HT-29 (cell line): ENCODE measurements around the gene ACSM6. TPM values are rescaled to one million over a fixed set of nuclear protein-coding genes. Genes with fewer than 3 reads are reported as not detected.
"Not testable (repeated sequence)": the region's sequence is repeated elsewhere in the genome, so short reads cannot be mapped to it uniquely, and the experiment has no call there.

Source experiments
- DNase-seq: peaks from one replicate; pipeline ENCODE4 v3.0.0-alpha.2; 2015; ENCODE audit warnings: low spot score
- total RNA-seq: library from RNA; depleted of rRNA; stranded (reverse); fragments of >200 nt; shearing (Covaris generic); gene quantifications from 2 replicates; pipeline ENCODE4 v1.2.3, GENCODE V29; 2014

Gene ACSM6
- total RNA-seq, 1 experiment from 2014 or later, result not detected

DNA sequence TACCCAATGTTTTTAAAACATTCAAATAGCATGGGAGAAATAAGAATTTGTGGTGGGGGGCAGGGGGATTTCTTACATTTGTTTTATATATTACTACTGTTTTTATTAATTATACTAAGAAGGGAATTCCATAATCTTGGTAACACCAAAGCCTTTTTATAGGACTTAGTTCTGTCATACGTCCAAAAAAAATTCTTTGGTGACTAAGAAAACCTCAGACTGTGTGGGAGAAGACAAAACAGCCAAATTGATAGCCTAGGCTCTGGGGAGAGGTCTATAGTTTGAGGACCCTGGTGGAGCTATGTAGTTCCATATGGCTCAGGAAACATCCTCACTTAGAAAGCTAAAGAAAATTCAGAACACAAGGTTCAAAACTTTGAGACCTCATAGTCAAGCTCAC, 23.4 kb downstream of the ACSM6 start:
- no peak for DNase-seq

DNA sequence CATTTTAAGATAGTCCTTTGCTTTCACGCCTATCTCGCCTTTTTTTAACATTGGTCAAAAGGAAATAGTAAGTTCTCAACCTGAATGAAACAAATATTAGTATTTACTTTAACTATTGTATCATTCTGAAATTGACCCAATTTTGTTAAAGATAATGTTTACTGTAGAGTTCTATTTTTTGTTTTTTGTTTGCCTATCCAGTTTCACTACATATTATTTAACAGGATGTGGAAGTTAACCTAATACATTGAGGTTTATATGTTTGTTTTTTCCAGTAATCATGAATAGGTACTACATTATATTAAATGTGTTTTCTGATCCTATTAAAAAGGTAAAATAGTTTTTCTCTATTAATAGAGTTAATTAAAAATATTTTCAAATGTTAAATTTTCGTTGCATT, 26.5 kb downstream of the ACSM6 start:
- no peak for DNase-seq

DNA sequence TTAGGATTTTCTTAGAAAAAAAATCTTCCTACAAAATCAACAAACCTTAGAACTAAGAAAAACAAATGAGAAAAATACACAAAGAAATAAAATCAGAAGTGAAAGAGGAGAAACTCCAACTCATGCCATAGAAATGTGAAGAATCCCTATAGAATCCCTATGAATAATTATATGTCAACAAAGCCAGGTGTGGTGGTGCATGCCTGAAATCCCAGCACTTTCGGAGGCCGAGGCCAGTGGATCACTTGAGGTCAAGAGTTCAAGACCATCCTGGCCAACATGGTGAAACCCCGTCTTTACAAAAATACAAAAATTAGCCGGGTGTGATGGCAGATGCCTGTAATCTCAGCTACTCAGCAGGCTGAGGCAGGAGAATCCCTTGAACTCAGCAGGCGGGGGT, 27.1 kb downstream of the ACSM6 start:
- DNase-seq, result no peak

DNA sequence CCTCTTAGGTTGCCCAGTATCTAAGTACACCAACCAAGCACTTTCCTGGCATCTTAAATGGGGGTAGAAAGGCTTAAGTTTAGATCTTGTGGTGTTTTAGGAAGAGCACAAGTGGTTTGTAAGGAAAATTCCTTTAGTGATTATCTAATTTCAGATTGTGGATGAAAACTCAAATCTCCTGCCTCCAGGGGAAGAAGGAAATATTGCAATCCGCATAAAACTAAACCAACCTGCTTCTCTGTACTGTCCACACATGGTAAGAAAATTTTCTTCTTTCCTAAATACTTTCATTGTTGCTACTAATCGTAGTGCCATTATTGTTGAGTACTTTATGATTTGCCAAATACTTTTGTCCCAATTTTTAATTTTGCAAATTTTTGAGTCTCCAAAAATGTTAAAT, 31.1 kb downstream of the ACSM6 start:
- no peak for DNase-seq

DNA sequence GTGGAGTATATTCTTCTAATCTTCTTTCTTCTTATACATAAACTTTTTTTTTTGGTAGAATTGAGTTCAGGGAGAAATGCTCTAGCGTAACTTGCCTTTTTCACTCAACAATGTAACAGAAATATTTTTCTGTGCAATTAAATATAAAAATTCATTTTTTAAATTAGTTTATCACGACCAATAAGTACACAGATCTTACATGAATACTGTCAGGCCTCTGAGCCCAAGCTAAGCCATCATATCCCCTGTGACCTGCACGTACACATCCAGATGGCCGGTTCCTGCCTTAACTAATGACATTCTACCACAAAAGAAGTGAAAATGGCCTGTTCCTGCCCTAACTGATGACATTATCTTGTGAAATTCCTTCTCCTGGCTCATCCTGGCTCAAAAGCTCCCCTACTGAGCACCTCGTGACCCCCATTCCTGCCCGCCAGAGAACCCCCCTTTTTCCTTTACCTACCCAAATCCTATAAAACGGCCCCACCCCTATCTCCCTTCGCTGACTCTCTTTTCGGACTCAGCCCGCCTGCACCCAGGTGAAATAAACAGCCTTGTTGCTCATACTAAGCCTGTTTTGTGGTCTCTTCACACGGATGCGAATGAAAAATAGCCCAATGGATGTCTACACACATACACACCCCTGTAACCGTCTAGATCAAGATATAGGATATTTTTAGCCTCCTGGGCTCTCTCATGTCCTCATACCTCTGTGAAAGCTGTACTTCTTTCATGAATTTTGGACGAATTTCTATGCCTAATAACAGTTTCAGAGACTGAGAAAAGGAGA, 35.1 kb downstream of the ACSM6 start:
- DNase-seq, result not testable (repeated sequence)

DNA sequence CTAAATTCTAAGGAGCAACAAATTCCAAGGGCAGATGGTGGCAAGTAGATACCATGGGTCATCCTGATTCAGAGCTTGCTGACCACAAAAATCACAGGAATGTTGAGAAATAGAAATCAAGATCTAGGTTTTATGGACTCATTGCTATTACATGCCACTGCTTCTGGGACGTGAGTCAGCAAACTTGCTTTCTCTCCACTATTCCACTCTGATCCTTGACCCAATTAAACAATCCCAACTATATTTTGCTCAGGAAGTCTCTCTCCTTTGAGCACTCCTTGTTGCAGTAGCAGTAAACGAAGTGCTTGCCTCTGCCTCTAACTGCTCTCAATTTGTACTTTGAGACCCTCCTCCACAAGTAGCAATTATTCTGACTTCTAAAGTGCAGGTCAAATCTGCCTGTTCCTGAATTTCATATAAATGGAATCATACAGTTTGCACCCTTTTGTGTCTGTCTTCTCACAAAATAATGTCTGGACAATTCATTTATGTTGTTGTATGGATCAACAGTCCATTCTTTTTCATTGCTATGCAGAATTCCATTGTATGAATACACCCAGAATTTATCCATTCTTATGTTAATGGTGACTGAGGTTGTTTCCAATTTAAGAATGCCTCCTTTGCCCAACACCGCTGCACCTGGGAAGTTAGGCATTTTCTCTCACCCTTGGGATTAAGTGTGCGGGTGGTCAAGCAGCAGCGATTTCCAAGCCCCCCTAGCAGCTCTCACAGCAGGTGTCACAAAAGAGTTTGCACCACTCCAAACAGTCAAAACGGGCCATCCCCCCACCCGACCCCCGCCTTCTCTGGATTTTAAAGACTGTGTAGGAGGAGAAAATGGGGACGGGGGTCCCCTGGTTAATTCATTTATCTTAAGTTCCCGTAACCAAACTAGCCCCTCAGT, 35.9 kb downstream of the ACSM6 start:
- DNase-seq, result peak; percentile 49

DNA sequence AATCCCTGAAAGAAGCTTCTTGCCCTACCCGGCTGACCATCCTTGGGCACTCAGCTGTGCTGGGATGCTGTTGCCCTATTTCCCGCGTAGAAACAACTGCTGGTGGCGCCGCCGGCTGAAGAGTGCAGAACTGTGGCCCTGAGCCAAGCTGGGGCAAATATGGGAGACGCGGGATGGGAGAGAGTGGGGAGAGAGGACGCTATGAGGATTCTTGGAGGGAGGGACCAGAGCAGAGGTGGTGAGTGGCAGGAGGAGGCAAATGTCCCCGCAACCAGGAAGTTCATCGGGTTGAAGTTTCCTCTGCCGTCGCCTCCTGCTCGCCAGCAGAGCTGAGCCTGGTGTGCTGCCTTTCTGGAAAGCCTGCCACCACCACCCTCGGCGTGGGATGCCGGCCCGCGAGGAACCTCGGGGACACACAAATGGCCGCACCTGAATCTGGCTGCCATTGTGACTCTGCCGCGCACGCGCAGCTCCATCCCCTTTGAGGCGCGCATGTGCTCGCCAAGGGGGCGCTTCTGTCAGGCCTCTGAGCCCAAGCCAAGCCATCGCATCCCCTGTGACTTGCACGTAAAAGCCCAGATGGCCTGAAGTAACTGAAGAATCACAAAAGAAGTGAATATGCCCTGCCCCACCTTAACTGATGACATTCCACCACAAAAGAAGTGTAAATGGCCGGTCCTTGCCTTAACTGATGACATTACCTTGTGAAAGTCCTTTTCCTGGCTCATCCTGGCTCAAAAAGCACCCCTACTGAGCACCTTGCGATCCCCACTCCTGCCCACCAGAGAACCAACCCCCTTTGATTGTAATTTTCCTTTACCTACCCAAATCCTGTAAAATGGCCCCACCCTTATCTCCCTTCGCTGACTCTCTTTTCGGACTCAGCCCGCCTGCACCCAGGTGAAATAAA, 36.9 kb downstream of the ACSM6 start:
- not testable (repeated sequence) for DNase-seq

DNA sequence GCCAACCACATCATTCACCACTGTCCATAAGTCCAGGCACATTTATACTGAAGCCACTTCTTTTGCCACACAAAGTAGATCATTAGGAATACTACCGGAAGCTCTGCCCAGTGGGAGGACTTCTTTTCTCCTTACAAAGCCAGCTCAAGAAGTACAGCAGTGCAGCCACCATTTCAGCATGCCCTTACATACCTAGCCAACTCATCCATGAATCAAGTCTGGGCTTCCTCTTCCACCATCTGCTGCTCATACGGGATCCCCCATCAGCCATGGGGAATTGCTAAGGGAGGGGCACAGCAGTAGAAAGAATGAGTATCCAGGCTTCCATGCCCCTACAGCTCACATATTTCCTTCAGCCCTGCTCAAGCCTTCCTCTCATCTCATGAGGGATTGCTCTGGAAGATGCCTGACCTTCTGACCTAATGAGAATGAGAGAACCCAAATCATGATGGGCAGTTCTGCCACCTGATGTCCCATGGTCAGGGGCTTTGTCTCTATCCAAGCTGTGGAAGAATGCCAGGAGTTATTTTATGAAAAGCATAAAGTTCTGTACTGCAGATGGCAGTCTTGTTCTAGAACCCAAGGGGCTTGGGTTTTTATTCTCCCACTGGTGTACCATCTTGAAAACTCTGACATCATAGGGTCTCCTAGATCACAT, 39.5 kb downstream of the ACSM6 start:
- no peak for DNase-seq

DNA sequence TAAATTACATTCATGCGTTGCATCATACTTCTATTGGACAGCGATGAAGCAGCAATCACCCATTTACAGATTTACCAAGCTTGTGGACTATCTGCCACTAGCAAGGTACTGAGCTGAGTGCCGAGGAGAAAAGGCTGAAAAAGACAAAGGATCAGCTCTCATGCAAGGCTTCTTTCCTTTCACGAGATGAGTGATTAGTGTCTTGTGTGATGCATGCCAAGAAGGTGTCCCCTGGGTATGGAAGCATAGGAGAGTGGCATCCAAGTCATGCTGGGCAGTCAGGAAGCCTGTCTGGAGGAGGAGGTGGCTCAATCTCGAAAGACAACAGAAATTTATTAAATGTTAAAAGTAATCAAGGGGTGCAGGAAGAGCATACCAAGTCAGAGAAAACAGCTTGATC, 40.9 kb downstream of the ACSM6 start:
- no peak for DNase-seq

DNA sequence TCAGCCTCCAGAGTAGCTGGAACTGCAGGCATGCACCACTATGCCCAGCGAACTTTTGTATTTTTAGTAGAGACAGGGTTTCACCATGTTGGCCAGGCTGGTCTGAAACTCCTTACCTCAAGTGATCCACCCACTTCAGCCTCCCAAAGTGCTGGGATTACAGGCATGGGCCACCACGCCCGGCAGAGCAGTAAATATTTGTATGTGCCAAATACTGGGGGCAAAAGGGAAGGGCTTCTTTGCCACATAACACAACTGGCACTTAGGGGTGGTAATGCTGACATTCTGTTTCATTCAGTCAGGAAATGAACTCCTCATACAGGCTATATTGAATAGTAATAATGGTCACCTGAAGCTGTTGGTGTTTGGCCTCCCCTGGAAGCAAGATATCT, 41.6 kb downstream of the ACSM6 start:
- no peak for DNase-seq

DNA sequence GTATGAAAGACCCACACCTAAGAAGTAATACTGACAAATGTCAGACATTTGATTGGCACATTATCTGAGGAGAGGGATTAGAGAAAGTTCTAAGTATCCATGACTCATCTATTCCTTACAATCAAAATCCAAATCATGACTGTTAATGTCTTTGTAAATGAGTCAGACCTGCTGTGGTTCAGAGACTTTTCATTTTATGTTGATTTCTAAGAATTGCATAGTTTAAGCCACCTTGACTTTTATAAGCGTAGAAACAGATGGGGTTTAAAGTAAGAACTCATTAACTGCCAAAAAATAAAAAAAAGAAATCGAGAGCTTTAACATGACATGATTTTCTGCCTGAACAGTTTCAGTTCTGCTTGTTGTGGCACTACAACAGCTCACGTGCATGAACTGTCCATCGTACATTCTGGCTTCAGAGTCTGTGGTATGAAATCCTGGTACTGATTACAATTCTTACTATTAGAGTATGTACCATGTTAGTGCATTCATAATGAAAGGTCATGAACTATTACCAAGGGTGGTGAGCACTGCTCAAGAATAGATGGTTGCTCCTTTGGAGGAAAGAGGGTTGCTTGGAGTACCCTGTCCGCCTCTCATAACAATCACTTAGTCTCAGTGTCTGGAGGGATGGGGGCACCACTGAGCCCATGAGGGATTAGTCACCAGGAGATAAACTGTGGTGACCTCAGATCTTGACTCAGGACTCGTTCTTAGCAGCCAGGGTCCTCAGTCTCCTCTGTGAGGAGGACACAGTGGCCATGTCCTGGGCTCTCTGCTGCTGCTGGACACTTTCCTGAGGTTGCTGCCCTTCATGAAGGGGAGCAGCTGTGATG, 42.2 kb downstream of the ACSM6 start:
- DNase-seq, result no peak

DNA sequence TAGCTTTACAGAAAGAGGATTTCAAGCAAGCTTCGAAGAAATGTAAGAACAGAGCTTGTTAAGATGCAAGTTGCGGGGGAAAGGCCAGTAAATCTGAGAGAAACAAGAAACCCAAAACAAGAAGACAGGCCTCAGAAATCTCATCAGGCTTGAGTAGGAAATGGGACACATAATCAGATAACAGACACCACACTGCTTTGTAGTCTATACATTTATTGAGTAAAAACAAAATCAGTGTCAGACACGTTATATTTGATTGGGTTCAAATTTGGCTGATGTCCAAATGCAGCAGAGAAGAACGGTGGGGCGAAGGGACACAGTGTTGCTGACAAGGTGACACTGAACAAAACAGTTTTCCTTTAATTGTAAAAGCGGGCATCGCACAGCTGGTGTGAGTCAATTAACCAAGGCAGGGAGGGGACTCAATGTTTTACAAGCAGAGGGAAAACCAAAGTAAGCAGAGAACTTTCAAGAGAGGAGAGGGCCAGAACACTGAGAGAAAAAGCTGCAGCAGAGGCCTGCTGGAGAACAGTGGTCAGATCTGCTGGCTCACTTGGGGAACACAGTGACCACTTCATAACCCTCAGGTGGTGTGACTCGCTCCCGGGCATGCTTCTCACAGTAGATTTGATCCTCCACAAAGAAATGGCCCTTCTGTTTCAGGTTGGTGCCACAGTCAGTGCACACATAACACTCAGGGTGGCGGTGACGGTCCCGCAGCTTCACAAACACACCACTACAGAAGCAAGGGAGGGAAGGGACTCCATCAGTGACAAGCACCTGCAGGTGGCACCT, 43.5 kb downstream of the ACSM6 start:
- DNase-seq, result no peak

DNA sequence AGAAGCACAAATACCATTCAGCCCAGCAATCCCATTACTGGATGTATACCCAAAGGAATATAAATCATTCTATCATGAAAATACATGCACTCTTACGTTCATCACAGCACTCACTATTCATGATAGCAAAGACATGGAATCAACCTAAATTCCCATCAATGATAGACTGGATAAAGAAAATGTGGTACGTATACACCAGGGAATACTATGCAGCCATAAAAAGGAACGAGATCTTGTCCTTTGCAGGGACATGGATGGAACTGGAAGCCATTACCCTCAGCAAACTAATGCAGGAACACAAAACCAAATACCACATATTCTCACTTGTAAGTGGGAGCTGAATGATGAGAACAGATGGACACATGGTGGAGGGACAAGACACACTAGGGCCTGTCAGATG, 46.1 kb downstream of the ACSM6 start:
- DNase-seq, result not testable (repeated sequence)

DNA sequence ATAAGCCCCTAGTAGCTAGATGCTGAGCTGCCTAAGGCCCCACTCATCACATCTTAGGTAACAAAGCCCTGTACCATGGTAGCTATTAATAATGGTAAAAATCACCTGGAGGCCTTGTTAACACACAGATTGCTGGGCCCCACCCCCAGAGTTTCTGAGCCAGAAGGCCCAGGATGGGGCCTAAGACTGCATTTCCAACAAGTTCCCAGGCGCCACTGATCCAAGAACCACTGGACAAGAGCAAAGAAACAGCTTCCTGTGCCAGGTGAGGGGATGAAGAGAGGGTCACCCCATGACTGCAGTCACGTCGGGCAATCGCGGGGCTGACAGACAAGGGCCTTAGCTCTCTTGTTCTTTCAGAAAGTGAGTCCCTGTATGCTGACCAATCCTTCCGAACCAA, 46.8 kb downstream of the ACSM6 start:
- DNase-seq, result no peak

DNA sequence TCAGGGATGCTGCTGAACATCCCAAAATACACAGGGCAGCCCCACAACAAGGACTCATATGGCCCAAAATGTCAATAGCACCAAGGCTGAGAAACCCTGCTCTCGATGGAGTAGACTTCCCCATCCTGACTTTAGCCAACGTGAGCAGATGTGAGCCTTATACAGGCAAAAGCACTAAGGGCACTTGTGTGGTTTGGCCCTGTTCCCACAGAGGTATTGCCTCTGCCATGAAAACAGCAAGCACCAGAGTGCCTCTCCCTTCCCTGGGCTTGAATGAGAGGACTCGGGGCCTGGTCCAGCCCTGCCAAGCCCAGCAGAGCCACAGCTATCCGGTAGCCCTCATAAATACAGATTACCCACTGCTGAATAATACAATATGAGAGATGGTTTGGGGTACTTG, 47.5 kb downstream of the ACSM6 start:
- DNase-seq, result no peak

DNA sequence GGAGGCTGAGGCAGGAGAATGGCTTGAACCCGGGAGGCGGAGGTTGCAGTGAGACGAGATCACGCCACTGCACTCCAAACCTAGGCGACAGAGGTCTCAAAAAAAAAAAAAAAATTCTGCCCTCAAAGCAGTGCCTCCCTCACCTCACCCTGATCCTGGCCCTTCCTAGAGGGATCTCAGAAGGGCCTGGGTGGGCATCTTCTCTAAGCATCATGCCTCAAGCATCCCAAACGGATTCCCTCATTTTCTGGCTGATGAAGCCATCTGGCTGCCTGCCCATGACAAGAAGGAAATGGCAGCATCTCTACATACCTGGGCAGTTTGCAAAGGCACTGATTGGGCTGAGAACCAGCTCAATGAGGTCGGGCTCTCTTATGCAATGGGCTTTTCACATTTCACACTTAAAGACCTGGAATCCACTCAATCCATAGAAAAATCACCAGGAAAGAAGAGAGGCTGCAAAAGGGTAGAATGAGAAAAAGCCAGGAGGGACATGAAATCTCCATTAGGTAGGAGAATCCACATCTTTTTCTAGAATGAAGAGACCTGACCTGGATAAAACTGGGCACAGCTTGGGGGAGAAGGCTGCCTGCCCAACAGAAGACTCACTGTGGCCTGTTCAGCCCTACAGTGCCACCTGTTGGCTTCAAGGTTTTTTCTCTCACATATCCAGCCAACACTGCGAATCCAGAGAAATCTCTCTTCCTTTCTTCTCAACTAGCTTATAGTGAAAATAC, 48.7 kb downstream of the ACSM6 start:
- peak; percentile 69 for DNase-seq

DNA sequence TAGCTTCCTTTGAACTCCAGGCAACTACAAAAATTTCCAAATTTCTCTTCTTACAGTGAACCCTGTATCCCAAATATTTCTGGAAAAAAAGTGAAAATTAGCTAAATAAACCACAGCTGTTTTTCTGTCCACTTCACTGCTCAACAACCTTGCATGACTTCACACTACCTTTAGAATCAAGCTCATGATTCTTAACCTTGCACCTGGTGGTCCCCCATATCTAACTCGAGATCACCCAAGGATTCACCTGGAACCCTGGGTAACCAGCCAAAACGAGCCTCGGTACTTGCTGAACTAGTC, 49.2 kb downstream of the ACSM6 start:
- DNase-seq, result no peak

DNA sequence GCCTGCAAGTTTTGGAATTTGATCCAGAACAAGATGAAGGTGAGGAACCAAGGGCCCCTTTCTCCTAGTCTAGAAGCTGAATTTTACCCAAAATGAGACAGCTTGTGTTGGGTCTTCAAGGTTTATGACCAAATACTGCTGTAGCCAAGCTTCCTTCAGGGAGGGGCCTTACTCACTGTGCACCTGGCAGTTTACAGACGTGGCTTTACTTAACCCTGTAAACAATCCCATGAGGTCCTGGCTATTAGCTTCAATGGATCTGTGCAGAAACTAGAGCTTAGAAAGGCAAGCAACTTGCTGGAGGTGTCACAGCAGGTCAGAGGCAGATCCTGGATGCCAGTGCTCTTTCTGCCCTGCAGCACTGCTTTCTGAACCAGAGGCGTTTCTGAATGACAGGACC, 50.1 kb downstream of the ACSM6 start:
- DNase-seq, result no peak
